RWPE1 (cell line): ENCODE results near the gene TMEM248.
"Not testable (repeated sequence)": the region's sequence is repeated elsewhere in the genome, so short reads cannot be mapped to it uniquely, and the experiment has no call there.

Experiments used
- CTCF ChIA-PET: fragments of 350-600 bp; sonication (Branson Sonifier 250); formaldehyde crosslinking; extraction: SDS; loops from one replicate; lab custom pipeline; 2021; lab: Yijun Ruan, JAX
- POLR2A ChIA-PET: fragments of 400-600 bp; formaldehyde crosslinking; extraction: SDS; loops from one replicate; lab custom pipeline; 2020; ENCODE audit warnings: antibody characterized with exemption; ENCODE audit not compliant: low non-redundant PET; lab: Yijun Ruan, JAX
- DNase-seq: peaks from one replicate; pipeline ENCODE4 v3.0.0; 2012; ENCODE audit warnings: low spot score
- H3K27ac ChIP-seq: fragments of 450-650 bp; 2 replicates; pipeline ENCODE4 v1.5.1; 2017
- TF ChIP-seq, protein P1 (sequence below): fragments of 450-650 bp; conservative IDR thresholded peaks from 2 replicates; pipeline ENCODE4 v1.5.1; 2017; ENCODE audit warnings: low read depth, mild to moderate bottlenecking

Gene TMEM248

DNA sequence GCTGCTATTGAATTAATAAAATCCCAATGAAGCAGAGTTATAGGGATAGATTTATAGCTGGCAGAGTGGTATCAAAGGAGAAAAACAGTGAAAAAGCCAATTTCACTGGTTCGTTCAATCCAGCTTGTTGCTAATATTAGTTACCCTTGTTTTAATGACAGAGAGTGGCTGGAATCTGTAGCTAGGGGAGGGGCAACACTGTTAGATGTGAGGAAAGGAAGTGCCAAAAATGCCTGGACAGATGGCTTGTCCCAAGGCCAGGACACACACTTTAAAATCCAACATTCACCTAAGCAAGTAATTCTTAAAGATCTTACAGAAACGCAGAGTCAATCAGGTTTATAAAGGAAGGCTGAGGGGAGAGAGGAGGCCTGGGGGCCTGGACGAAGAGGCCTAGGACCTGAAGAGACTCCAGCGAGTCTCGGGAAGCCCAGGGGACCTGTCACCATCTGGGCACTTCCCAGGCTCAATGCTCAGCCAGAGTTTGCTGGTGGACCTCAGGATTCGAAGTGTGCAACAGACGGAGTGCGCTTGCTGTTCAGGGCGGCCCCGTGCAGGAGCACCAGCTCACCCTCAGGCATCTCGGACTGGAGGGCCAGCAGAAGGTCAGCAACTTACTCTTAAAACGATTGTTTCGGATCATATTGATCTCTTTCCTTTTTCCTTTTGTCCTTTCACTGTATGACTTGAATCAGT, 36.7 kb downstream of the TMEM248 start:
- peak overlapping the region; percentile 19; the same call in 1 of the 2 replicates for H3K27ac ChIP-seq
- ChIA-PET POLR2A (no interaction called here), CTCF (interaction anchor here (0.7 kb wide), 1 partner anchor 10 kb away, joined by 3 read pairs; no protein-coding TSS in a partner anchor)
- TF ChIP-seq, protein P1, sequence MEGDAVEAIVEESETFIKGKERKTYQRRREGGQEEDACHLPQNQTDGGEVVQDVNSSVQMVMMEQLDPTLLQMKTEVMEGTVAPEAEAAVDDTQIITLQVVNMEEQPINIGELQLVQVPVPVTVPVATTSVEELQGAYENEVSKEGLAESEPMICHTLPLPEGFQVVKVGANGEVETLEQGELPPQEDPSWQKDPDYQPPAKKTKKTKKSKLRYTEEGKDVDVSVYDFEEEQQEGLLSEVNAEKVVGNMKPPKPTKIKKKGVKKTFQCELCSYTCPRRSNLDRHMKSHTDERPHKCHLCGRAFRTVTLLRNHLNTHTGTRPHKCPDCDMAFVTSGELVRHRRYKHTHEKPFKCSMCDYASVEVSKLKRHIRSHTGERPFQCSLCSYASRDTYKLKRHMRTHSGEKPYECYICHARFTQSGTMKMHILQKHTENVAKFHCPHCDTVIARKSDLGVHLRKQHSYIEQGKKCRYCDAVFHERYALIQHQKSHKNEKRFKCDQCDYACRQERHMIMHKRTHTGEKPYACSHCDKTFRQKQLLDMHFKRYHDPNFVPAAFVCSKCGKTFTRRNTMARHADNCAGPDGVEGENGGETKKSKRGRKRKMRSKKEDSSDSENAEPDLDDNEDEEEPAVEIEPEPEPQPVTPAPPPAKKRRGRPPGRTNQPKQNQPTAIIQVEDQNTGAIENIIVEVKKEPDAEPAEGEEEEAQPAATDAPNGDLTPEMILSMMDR = no peak
- DNase-seq = no peak

DNA sequence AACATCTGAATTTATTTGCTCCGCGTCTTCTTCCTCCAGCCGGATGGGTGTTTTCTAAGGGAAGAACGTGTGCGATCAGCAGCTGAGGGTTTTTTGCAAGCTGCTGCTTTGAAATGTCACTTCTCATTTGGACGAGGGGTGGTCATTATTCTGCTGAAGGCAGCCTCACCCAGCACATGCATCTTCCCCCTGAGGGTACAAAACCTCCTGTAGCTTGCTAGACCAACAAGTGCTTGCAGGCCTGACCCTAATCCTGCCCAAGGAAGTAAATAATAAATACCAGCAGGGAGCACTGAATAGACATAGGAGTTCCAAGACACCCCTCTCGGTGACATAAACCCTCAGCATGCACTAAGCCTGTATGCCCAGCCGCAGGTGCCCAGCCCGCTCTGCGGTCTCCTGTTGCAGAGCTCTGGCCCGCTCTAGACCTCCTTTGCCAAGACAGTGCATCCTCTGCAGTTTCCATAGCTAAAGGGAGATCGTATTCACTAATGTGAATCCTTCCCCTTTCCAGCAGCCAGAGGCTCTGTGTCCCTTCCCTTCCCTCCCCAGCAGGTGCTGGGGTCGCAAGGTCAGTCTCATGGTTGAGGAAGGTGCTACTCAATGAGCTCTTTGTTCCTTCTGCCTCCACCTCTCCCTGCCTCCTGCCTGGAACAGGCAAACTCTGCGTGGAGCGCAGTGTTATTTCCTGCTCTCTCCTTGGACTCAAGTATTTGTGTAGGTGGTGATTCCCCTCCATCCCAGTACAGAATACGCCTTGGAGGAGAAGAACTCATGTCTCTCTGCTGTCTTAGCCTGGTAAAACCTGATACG, 37.7 kb downstream of the TMEM248 start:
- CTCF ChIA-PET = interaction anchor here (0.7 kb wide), 1 partner anchor 11 kb away, joined by 3 read pairs; no protein-coding TSS in a partner anchor
- peak overlapping the region; percentile 4; the same call in 1 of the 2 replicates for H3K27ac ChIP-seq
- TF ChIP-seq, protein P1 = no peak
- POLR2A ChIA-PET = interaction anchor here (0.6 kb wide), 2 partner anchors 17 to 19 kb away, joined by 3 to 8 read pairs; no protein-coding TSS in a partner anchor
- DNase-seq = no peak

DNA sequence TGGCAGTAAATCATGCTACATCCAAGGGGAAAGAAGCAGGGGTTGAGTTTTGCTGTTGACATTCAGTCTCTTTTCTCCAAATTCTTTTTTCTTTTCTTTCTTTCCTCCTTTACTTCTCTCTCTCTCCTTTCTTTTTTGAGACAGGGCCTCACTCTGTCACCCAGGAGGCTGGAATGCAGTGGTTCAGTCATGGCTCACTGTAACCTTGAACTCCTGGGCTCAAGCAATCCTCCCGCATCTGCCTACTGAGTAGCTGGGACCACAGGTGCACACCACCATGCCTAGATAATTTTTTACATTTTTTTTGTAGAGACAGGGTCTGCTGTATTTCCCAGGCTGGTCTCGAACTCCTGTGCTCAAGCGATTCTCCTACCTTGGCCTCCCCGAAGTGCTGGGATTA, 39.2 kb downstream of the TMEM248 start:
- H3K27ac ChIP-seq = no peak overlapping the region
- CTCF ChIA-PET = no interaction called here
- POLR2A ChIA-PET = no interaction called here
- no peak for DNase-seq
- TF ChIP-seq, protein P1 = no peak

DNA sequence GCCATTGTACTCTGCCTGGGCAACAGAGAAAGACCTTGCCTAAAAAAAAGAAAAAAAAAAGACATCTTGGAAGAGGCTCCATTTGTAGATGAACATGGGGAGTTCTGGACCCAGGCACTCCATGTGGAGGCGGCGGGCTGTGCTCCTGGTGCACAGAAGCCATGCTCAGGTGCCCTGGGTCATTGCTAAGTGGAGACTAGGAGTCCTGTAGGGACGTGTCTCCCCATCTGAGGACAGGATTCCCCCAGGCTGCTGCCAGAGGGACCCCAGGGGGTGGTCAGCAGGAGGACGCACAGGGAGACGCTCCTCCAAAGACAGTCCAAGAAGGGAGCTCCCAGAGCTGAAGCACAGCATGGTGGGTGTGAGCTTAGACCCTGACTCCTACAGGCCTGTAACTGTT, 40.1 kb downstream of the TMEM248 start:
- no peak overlapping the region for H3K27ac ChIP-seq
- CTCF ChIA-PET = no interaction called here
- TF ChIP-seq, protein P1 = no peak
- no peak for DNase-seq
- POLR2A ChIA-PET = no interaction called here

DNA sequence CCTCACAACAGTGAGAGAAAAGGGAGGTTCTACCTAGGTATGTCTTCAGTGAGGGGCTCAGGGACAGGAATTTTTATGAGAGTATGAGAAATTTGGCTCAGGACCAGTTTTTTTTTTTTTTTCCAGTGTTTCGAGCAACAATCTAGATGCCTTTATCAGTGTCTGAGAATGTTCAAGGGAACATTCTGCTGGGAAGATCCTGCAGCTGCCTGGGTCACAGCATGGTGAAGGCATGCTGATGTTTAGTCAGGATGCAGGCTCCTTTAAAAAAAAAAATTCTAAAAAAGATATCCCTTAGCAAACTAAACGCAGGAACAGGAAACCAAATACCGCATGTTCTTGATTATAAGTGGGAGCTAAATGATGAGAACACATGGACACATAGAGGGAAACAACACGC, 43.4 kb downstream of the TMEM248 start:
- CTCF ChIA-PET = no interaction called here
- H3K27ac ChIP-seq = no peak overlapping the region
- TF ChIP-seq, protein P1 = no peak
- POLR2A ChIA-PET = no interaction called here
- no peak for DNase-seq

DNA sequence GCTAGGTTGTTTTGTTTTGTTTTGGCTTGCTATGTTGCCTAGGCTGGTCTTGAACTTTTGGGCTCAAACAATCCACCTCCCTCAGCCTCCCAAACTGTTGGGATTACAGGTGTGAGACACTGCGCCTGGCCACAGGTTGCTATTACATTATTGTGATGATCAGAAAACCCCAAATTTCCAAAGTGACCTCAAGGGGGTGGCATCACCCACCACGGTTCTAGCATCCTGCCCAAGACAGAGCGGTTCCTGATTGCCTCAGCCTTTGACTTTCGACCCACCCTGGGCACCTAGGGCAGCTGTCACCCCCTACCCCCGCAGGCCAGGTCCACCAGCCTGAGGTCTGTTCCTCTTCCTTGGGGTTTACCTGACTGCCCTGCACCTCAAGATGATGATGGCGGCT, 46.0 kb downstream of the TMEM248 start:
- no peak for DNase-seq
- TF ChIP-seq, protein P1 = no peak
- ChIA-PET POLR2A (no interaction called here), CTCF (no interaction called here)
- no peak overlapping the region for H3K27ac ChIP-seq

DNA sequence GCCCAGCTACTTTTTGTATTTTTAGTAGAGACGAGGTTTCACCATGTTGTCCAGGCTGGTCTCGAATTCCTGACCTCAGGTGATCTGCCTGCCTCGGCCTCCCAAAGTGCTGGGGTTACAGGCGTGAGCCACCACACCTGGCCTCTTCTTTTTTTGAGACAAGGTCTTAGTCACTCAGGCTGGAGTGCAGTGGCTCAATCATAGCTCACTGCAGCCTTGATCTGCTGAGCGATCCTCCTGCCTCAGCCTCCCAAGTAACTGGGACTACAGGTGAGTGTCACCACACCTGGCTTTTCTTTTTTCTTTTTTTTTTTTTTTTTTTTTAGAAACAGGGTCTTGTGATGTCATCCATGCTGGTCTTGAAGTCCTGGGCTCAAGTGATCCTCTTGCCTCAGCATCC, 48.0 kb downstream of the TMEM248 start:
- CTCF ChIA-PET, H3K27ac ChIP-seq, DNase-seq: not testable (repeated sequence)
- POLR2A ChIA-PET = interaction anchor here (0.7 kb wide), 1 partner anchor 986 kb away, joined by 12 read pairs; no protein-coding TSS in a partner anchor
